ENCODE data around the gene STAC2. TPM values are rescaled to one million over a fixed set of nuclear protein-coding genes. Genes with fewer than 3 reads are reported as not detected.

The STAC2 gene
- total and polyA plus RNA-seq, 2 of the 13 experiments (the other 11 are each of a cell fraction or from before 2014, with no cell fraction given), result not detected

GRCh38 chr17:39223907-39224777, 1.6 kb downstream of the STAC2 start:
- FAIRE-seq (no peak), ATAC-seq (no peak), DNase-seq (ENCODE audit: low spot score) (no peak)
- in situ Hi-C loops (cut with HindIII; ENCODE audit: extremely low pct_ligation_motif_present, low pct_unique_long_range_greater_than_20kb), result no loop called here
- H3K27me3 ChIP-seq (ENCODE audit: control insufficient read depth in 1 of 2, insufficient read depth in 2 of 2, low read length in 2 of 2), result peaks cover 26 to 82% of the 10 kb centered on the region in 2 experiments
- H3K4me3 ChIP-seq (replicated peaks in 1 of 3; ENCODE audit: insufficient read depth in 1 of 3, low read depth in 2 of 3, low read length in 3 of 3), result no peak overlapping the region
- H3K9ac ChIP-seq (ENCODE audit: insufficient read depth, low read depth, low read length), result no peak overlapping the region
- H3K79me2 ChIP-seq (ENCODE audit: insufficient read depth, low read length), result no peaks in the 10 kb centered on the region
- ChIA-PET CTCF (ENCODE audit: low intra/inter-chr PET ratio, low total read pairs) (no interaction called here), POLR2A (interaction anchor here (1.2 kb wide), 1 partner anchor 24 kb away, joined by 6 read pairs; the partner anchor contains the start of gene RPL19)
- H4K20me1 ChIP-seq (ENCODE audit: insufficient read depth, low read length), result no peaks in the 10 kb centered on the region
- no peaks in the 10 kb centered on the region for H3K9me3 ChIP-seq (ENCODE audit: low read length)
- H3K4me2 ChIP-seq (ENCODE audit: low read depth, low read length), result no peak overlapping the region
- H3K36me3 ChIP-seq (replicated peaks in 1 of 2; ENCODE audit: control insufficient read depth in 1 of 2, insufficient read depth in 2 of 2, low read length in 2 of 2), result no peaks in the 10 kb centered on the region
- WGBS (ENCODE audit: low lambda C conversion rate), result 31% methylated on average over 33 of the region's 33 CpGs
- TF ChIP-seq ZNF577 (CRISPR knock-in tag; IDR thresholded peaks at IDR 0.05; ENCODE audit: borderline replicate concordance, low read depth), result no peak
- no peak for TF ChIP-seq ATF2 (CRISPR knock-in tag; IDR thresholded peaks at IDR 0.05)
- H3K27ac ChIP-seq (ENCODE audit: extremely low read length, insufficient read depth, low read length), result no peak overlapping the region
- no peak overlapping the region for H2AFZ ChIP-seq (ENCODE audit: low read length)
- BruUV-seq (replicated peaks), result no TSS peak
- H3K4me1 ChIP-seq (ENCODE audit: insufficient read depth, low read length), result no peaks in the 10 kb centered on the region
- intact Hi-C loops (cut with micrococcal nuclease; ENCODE audit: unreplicated experiment), result no loop called here

GRCh38 chr17:39222866-39223834, 2.6 kb downstream of the STAC2 start:
- ATAC-seq, result peak; percentile 13
- H3K4me3 ChIP-seq (replicated peaks in 1 of 3; ENCODE audit: insufficient read depth in 1 of 3, low read depth in 2 of 3, low read length in 3 of 3), result no peak overlapping the region
- H3K36me3 ChIP-seq (replicated peaks in 1 of 2; ENCODE audit: control insufficient read depth in 1 of 2, insufficient read depth in 2 of 2, low read length in 2 of 2), result no peaks in the 10 kb centered on the region
- H3K9me3 ChIP-seq (ENCODE audit: low read length), result no peaks in the 10 kb centered on the region
- H3K79me2 ChIP-seq (ENCODE audit: insufficient read depth, low read length), result no peaks in the 10 kb centered on the region
- no peaks in the 10 kb centered on the region for H3K4me1 ChIP-seq (ENCODE audit: insufficient read depth, low read length)
- in situ Hi-C loops (cut with HindIII; ENCODE audit: extremely low pct_ligation_motif_present, low pct_unique_long_range_greater_than_20kb) (no loop called here), intact Hi-C loops (cut with micrococcal nuclease; ENCODE audit: unreplicated experiment) (no loop called here)
- no peaks in the 10 kb centered on the region for H4K20me1 ChIP-seq (ENCODE audit: insufficient read depth, low read length)
- ChIA-PET CTCF (ENCODE audit: low intra/inter-chr PET ratio, low total read pairs) (no interaction called here), POLR2A (interaction anchor here (1.2 kb wide), 1 partner anchor 23 kb away, joined by 6 read pairs; the partner anchor contains the start of gene RPL19)
- peaks cover 26 to 88% of the 10 kb centered on the region in 2 experiments for H3K27me3 ChIP-seq (ENCODE audit: control insufficient read depth in 1 of 2, insufficient read depth in 2 of 2, low read length in 2 of 2)
- FAIRE-seq, result no peak
- H3K27ac ChIP-seq (ENCODE audit: extremely low read length, insufficient read depth, low read length), result no peak overlapping the region
- 7% methylated on average over 5 of the region's 9 CpGs for WGBS (ENCODE audit: low lambda C conversion rate)
- no TSS peak for BruUV-seq (replicated peaks)
- H2AFZ ChIP-seq (ENCODE audit: low read length), result no peak overlapping the region
- H3K4me2 ChIP-seq (ENCODE audit: low read depth, low read length), result no peak overlapping the region
- no peak overlapping the region for H3K9ac ChIP-seq (ENCODE audit: insufficient read depth, low read depth, low read length)
- no peak for DNase-seq (ENCODE audit: low spot score)
- TF ChIP-seq SIX4 (CRISPR knock-in tag; IDR thresholded peaks at IDR 0.05), result no peak
- TF ChIP-seq CSRNP2 (CRISPR knock-in tag; conservative IDR thresholded peaks at IDR 0.05; ENCODE audit: low read depth), result no peak
- no peak for TF ChIP-seq CREBL2 (CRISPR knock-in tag; IDR thresholded peaks at IDR 0.05; ENCODE audit: borderline replicate concordance)
- no peak for TF ChIP-seq ZNF12 (CRISPR knock-in tag; IDR thresholded peaks at IDR 0.05)
- no peak for TF ChIP-seq TEF (CRISPR knock-in tag; IDR thresholded peaks at IDR 0.05)
- no peak for TF ChIP-seq ZNF850 (CRISPR knock-in tag; conservative IDR thresholded peaks at IDR 0.05)
- TF ChIP-seq FOSL2 (CRISPR knock-in tag; IDR thresholded peaks at IDR 0.05), result no peak
- no peak for TF ChIP-seq HNRNPUL1 (IDR thresholded peaks at IDR 0.05; ENCODE audit: low read depth, low read length)
- TF ChIP-seq AGO2 (optimal IDR thresholded peaks at IDR 0.05; ENCODE audit: low read depth, low read length), result no peak
